HG02840 (cell line): ENCODE measurements around the gene MEGF11.

Source experiments
- ATAC-seq: cut with Tn5 transposase; IDR thresholded peaks from one replicate; pipeline ENCODE4 v1.9.1; 2021; ENCODE audit warnings: mild to moderate bottlenecking, moderate library complexity, moderate number of reproducible peaks; ENCODE audit not compliant: unreplicated experiment, low FRiP score

Gene MEGF11

GRCh38 chr15:66153549-66154415 lies 99.8 kb downstream of the MEGF11 start:
- peak; percentile 64 for ATAC-seq

GRCh38 chr15:66152650-66153049 lies 100.9 kb downstream of the MEGF11 start:
- ATAC-seq = no peak

GRCh38 chr15:66151809-66152208 lies 101.7 kb downstream of the MEGF11 start:
- no peak for ATAC-seq

GRCh38 chr15:66149871-66150270 lies 103.7 kb downstream of the MEGF11 start:
- no peak for ATAC-seq

- no peak for ATAC-seq
Observed at GRCh38 chr15:66148187-66148586, 105.4 kb downstream of the MEGF11 start.

- no peak for ATAC-seq
Observed at GRCh38 chr15:66147440-66147839, 106.1 kb downstream of the MEGF11 start.

GRCh38 chr15:66145726-66146182 lies 107.8 kb downstream of the MEGF11 start:
- ATAC-seq = no peak

GRCh38 chr15:66144978-66145725 lies 108.4 kb downstream of the MEGF11 start:
- ATAC-seq = no peak

GRCh38 chr15:66142285-66142684 lies 111.3 kb downstream of the MEGF11 start:
- no peak for ATAC-seq

- ATAC-seq = no peak
Observed at GRCh38 chr15:66139591-66140207, 113.9 kb downstream of the MEGF11 start.

- ATAC-seq = no peak
Observed at GRCh38 chr15:66138892-66139590, 114.5 kb downstream of the MEGF11 start.

GRCh38 chr15:66138096-66138783 lies 115.3 kb downstream of the MEGF11 start:
- no peak for ATAC-seq

- ATAC-seq = no peak
Observed at GRCh38 chr15:66136948-66137347, 116.6 kb downstream of the MEGF11 start.

GRCh38 chr15:66135664-66136063 lies 117.9 kb downstream of the MEGF11 start:
- ATAC-seq = no peak

GRCh38 chr15:66134284-66134683 lies 119.3 kb downstream of the MEGF11 start:
- no peak for ATAC-seq

- no peak for ATAC-seq
Observed at GRCh38 chr15:66133247-66133885, 120.2 kb downstream of the MEGF11 start.

GRCh38 chr15:66132251-66132816 lies 121.2 kb downstream of the MEGF11 start:
- ATAC-seq = no peak

- ATAC-seq = no peak
Observed at GRCh38 chr15:66131831-66132230, 121.7 kb downstream of the MEGF11 start.

- ATAC-seq = no peak
Observed at GRCh38 chr15:66131200-66131599, 122.3 kb downstream of the MEGF11 start.
